Suprapubic skin (tissue), 4 donors: Measurements from ENCODE around the gene MACO1. TPM values are rescaled to one million over a fixed set of nuclear protein-coding genes. Genes with fewer than 3 reads are reported as not detected.

Experiments used
- DNase-seq, 2 donors: peaks; one replicate each; pipeline ENCODE4 v3.0.0-alpha.2; 2019; ENCODE audit warnings: low spot score in 2 of 2
- H3K27ac ChIP-seq: fragments of 200-600 bp; sonication (generic); one replicate; pipeline ENCODE4 v1.5.1; 2019
- H3K27me3 ChIP-seq: fragments of 200-600 bp; sonication (generic); one replicate; pipeline ENCODE4 v1.5.1; 2019
- H3K36me3 ChIP-seq: fragments of 200-600 bp; sonication (generic); one replicate; pipeline ENCODE4 v1.5.1; 2019
- H3K4me1 ChIP-seq: fragments of 200-600 bp; sonication (generic); one replicate; pipeline ENCODE4 v1.5.1; 2019
- H3K4me3 ChIP-seq: fragments of 200-600 bp; sonication (generic); one replicate; pipeline ENCODE4 v1.5.1; 2019; ENCODE audit warnings: mild to moderate bottlenecking
- H3K9me3 ChIP-seq: fragments of 200-600 bp; sonication (generic); one replicate; pipeline ENCODE4 v1.5.1; 2019
- CTCF ChIP-seq, 2 donors: fragments of 200-600 bp in 1 of 2; fragments of 450-650 bp in 1 of 2; sonication (generic) in 1 of 2; IDR thresholded peaks; one replicate each; pipeline ENCODE4 v1.5.1; 2016 to 2019; ENCODE audit warnings: antibody characterized with exemption in 2 of 2, mild to moderate bottlenecking in 1 of 2, moderate library complexity in 1 of 2
- EP300 ChIP-seq: sonication (generic); formaldehyde crosslinking; IDR thresholded peaks from one replicate; pipeline ENCODE4 v1.6.1; 2017; ENCODE audit warnings: antibody characterized with exemption
- POLR2A ChIP-seq, 2 donors: fragments of 450-650 bp; IDR thresholded peaks; one replicate each; pipeline ENCODE4 v1.6.1; 2017; ENCODE audit warnings: antibody characterized with exemption in 2 of 2, mild to moderate bottlenecking in 2 of 2, moderate library complexity in 2 of 2
- POLR2AphosphoS5 ChIP-seq, 3 donors: sonication (generic); formaldehyde crosslinking; IDR thresholded peaks; one replicate each; pipeline ENCODE4 v1.6.1; 2017; ENCODE audit warnings: antibody characterized with exemption in 3 of 3
- WGBS: methylation state at CpG from one replicate; pipeline ENCODE4 v1.1.5; 2018; 5-methylcytosine and 5-hydroxymethylcytosine counted together
- total RNA-seq, 4 donors: library from RNA; depleted of rRNA; stranded (reverse); fragments of >200 nt; gene quantifications; one replicate each; pipeline ENCODE4 v1.1.0, GENCODE V29; 2016

MACO1 gene
- total RNA-seq, 4 donors from 2014 or later = 13.2 to 22.0 (median 16.0) TPM

- no peak overlapping the region for H3K4me3 ChIP-seq
- DNase-seq = no peak
- peaks cover 81% of the 10 kb centered on the region for H3K36me3 ChIP-seq
- no peak for TF ChIP-seq EP300
- no peak for TF ChIP-seq CTCF (IDR thresholded peaks at IDR 0.05)
- TF ChIP-seq POLR2AphosphoS5 (IDR thresholded peaks at IDR 0.05) = no peak
- no peak for TF ChIP-seq POLR2A (IDR thresholded peaks at IDR 0.05)
- 85% methylated on average over 8 of the region's 8 CpGs for WGBS
- H3K27ac ChIP-seq = no peak overlapping the region
- H3K4me1 ChIP-seq = no peaks in the 10 kb centered on the region
- H3K9me3 ChIP-seq = no peaks in the 10 kb centered on the region
- no peaks in the 10 kb centered on the region for H3K27me3 ChIP-seq
Measured at GRCh38 chr1:25492323-25492722, 61.6 kb downstream of the MACO1 start.

GRCh38 chr1:25494952-25495351 lies 64.3 kb downstream of the MACO1 start:
- WGBS = 76% methylated on average over 3 of the region's 3 CpGs
- Histone ChIP-seq H3K27me3 (no peaks in the 10 kb centered on the region), H3K4me1 (no peaks in the 10 kb centered on the region), H3K36me3 (peaks cover 85% of the 10 kb centered on the region), H3K27ac (no peak overlapping the region), H3K4me3 (no peak overlapping the region), H3K9me3 (no peaks in the 10 kb centered on the region)
- TF ChIP-seq CTCF (IDR thresholded peaks at IDR 0.05) = no peak
- TF ChIP-seq EP300 = no peak
- no peak for TF ChIP-seq POLR2A (IDR thresholded peaks at IDR 0.05)
- no peak for TF ChIP-seq POLR2AphosphoS5 (IDR thresholded peaks at IDR 0.05)
- DNase-seq = no peak

- WGBS = 96% methylated on average over 1 of the region's 1 CpG
- H3K36me3 ChIP-seq = peaks cover 34% of the 10 kb centered on the region
- H3K27ac ChIP-seq = no peak overlapping the region
- H3K4me1 ChIP-seq = peaks cover 4% of the 10 kb centered on the region
- H3K27me3 ChIP-seq = no peaks in the 10 kb centered on the region
- no peak overlapping the region for H3K4me3 ChIP-seq
- no peak for TF ChIP-seq POLR2A (IDR thresholded peaks at IDR 0.05)
- TF ChIP-seq CTCF (IDR thresholded peaks at IDR 0.05) = no peak
- no peak for TF ChIP-seq EP300
- no peak for TF ChIP-seq POLR2AphosphoS5 (IDR thresholded peaks at IDR 0.05)
- no peak for DNase-seq
- H3K9me3 ChIP-seq = no peaks in the 10 kb centered on the region
Measured at GRCh38 chr1:25500694-25501093, 70.0 kb downstream of the MACO1 start.

GRCh38 chr1:25501235-25502058 lies 70.8 kb downstream of the MACO1 start:
- H3K4me3 ChIP-seq = no peak overlapping the region
- no peaks in the 10 kb centered on the region for H3K9me3 ChIP-seq
- peaks cover 4% of the 10 kb centered on the region for H3K4me1 ChIP-seq
- H3K27ac ChIP-seq = no peak overlapping the region
- 79% methylated on average over 7 of the region's 7 CpGs for WGBS
- no peak for DNase-seq
- H3K27me3 ChIP-seq = no peaks in the 10 kb centered on the region
- TF ChIP-seq POLR2A (IDR thresholded peaks at IDR 0.05) (no peak), POLR2AphosphoS5 (IDR thresholded peaks at IDR 0.05) (no peak), EP300 (no peak), CTCF (IDR thresholded peaks at IDR 0.05) (no peak)
- peaks cover 27% of the 10 kb centered on the region for H3K36me3 ChIP-seq

- no peak overlapping the region for H3K4me3 ChIP-seq
- 65% methylated on average over 4 of the region's 4 CpGs for WGBS
- TF ChIP-seq POLR2AphosphoS5 (IDR thresholded peaks at IDR 0.05) = no peak
- TF ChIP-seq POLR2A (IDR thresholded peaks at IDR 0.05) = no peak
- TF ChIP-seq EP300 = no peak
- no peak for TF ChIP-seq CTCF (IDR thresholded peaks at IDR 0.05)
- H3K27ac ChIP-seq = no peak overlapping the region
- H3K4me1 ChIP-seq = peaks cover 4% of the 10 kb centered on the region
- H3K36me3 ChIP-seq = peaks cover 13% of the 10 kb centered on the region
- no peaks in the 10 kb centered on the region for H3K27me3 ChIP-seq
- no peak for DNase-seq
- H3K9me3 ChIP-seq = no peaks in the 10 kb centered on the region
Measured at GRCh38 chr1:25502957-25503356, 72.3 kb downstream of the MACO1 start.
